Breast epithelium (tissue), 4 donors: ENCODE measurements around the gene MYO1D. TPM values are rescaled to one million over a fixed set of nuclear protein-coding genes. Genes with fewer than 3 reads are reported as not detected.
A peak's percentile ranks its signal among the peaks of the same experiment; 100 is the strongest.

Source experiments
- DNase-seq, 2 donors: peaks; one replicate each; pipeline ENCODE4 v3.0.0-alpha.2; 2019; ENCODE audit warnings: low spot score in 2 of 2
- H3K27ac ChIP-seq, 2 donors: fragments of 200-600 bp; sonication (generic) in 1 of 2; one replicate each; pipeline ENCODE4 v1.5.1; 2016 to 2019; ENCODE audit warnings: mild to moderate bottlenecking in 1 of 2
- H3K27me3 ChIP-seq, 2 donors: fragments of 200-600 bp; sonication (generic) in 1 of 2; one replicate each; pipeline versions ENCODE4 v1.5.1 to v1.6.0; 2017 to 2019; ENCODE audit warnings: control low read depth in 1 of 2, mild to moderate bottlenecking in 1 of 2
- H3K36me3 ChIP-seq: fragments of 200-600 bp; one replicate; pipeline ENCODE4 v1.5.1; 2019
- H3K4me1 ChIP-seq, 2 donors: fragments of 200-600 bp; sonication (generic); one replicate each; pipeline ENCODE4 v1.5.1; 2016 to 2019; ENCODE audit warnings: control low read depth in 1 of 2
- H3K4me3 ChIP-seq, 3 donors: fragments of 200-600 bp; sonication (generic); 1 replicate in 2 of 3; 2 replicates in 1 of 3; pipeline ENCODE4 v1.5.1; 2016 to 2019; ENCODE audit warnings: mild to moderate bottlenecking in 3 of 3, moderate library complexity in 2 of 3
- H3K9me3 ChIP-seq, 2 donors: fragments of 200-600 bp; sonication (generic) in 1 of 2; one replicate each; pipeline ENCODE4 v1.5.1; 2016 to 2019; ENCODE audit warnings: control low read depth in 1 of 2
- CTCF ChIP-seq, 3 donors: fragments of 450-650 bp; IDR thresholded peaks; one replicate each; pipeline ENCODE4 v1.5.1; 2016 to 2017; ENCODE audit warnings: antibody characterized with exemption in 3 of 3, mild to moderate bottlenecking in 3 of 3, moderate library complexity in 3 of 3
- POLR2A ChIP-seq: fragments of 450-650 bp; IDR thresholded peaks from one replicate; pipeline ENCODE4 v1.6.1; 2016; ENCODE audit warnings: antibody characterized with exemption, mild to moderate bottlenecking, moderate library complexity
- POLR2AphosphoS5 ChIP-seq, 3 donors: sonication (generic); formaldehyde crosslinking; IDR thresholded peaks; one replicate each; pipeline ENCODE4 v1.6.1; 2017; ENCODE audit warnings: antibody characterized with exemption in 3 of 3
- intact Hi-C: fragments of 100-400 bp; cut with DNase I; formaldehyde crosslinking; loops from one replicate; pipeline ENCODE4 v1.15.1; 2023; ENCODE audit warnings: low total_unique reads
- total RNA-seq, 3 donors: library from RNA; depleted of rRNA; stranded (reverse); fragments of >200 nt; gene quantifications; one replicate each; pipeline ENCODE4 v1.1.0, GENCODE V29; 2016

Gene MYO1D
- total RNA-seq, 3 donors from 2014 or later: 54.4 to 114 (median 76.7) TPM

- intact Hi-C loops: no loop called here
These were observed 362.3 kb downstream of the MYO1D start for GRCh38 chr17:32514606-32515005.

GRCh38 chr17:32513579-32513978 lies 363.3 kb downstream of the MYO1D start:
- H3K27me3 ChIP-seq: no peaks in the 10 kb centered on the region
- no peak for DNase-seq
- H3K4me1 ChIP-seq: no peaks in the 10 kb centered on the region
- intact Hi-C loops: no loop called here
- no peaks in the 10 kb centered on the region for H3K36me3 ChIP-seq
- no peaks in the 10 kb centered on the region for H3K9me3 ChIP-seq
- H3K4me3 ChIP-seq: no peak overlapping the region
- TF ChIP-seq POLR2AphosphoS5 (IDR thresholded peaks at IDR 0.05) (no peak), CTCF (IDR thresholded peaks at IDR 0.05) (no peak), POLR2A (no peak)
- H3K27ac ChIP-seq: no peak overlapping the region

More at GRCh38 chr17:32514606-32515005, 362.3 kb downstream of the MYO1D start:
- DNase-seq: peak in 1 of 2 donors; percentile 49
- Histone ChIP-seq H3K36me3 (no peaks in the 10 kb centered on the region), H3K27ac (no peak overlapping the region), H3K9me3 (no peaks in the 10 kb centered on the region), H3K4me1 (no peaks in the 10 kb centered on the region), H3K4me3 (no peak overlapping the region), H3K27me3 (no peaks in the 10 kb centered on the region)
- TF ChIP-seq POLR2AphosphoS5 (IDR thresholded peaks at IDR 0.05): no peak
- no peak for TF ChIP-seq CTCF (IDR thresholded peaks at IDR 0.05)

GRCh38 chr17:32512328-32512727 lies 364.6 kb downstream of the MYO1D start:
- TF ChIP-seq CTCF (IDR thresholded peaks at IDR 0.05) (no peak), POLR2A (no peak), POLR2AphosphoS5 (IDR thresholded peaks at IDR 0.05) (no peak)
- H3K36me3 ChIP-seq: no peaks in the 10 kb centered on the region
- DNase-seq: no peak
- no peak overlapping the region for H3K27ac ChIP-seq
- no peaks in the 10 kb centered on the region for H3K27me3 ChIP-seq
- H3K4me3 ChIP-seq: no peak overlapping the region
- no peaks in the 10 kb centered on the region for H3K4me1 ChIP-seq
- no peaks in the 10 kb centered on the region for H3K9me3 ChIP-seq
- intact Hi-C loops: no loop called here

- no peaks in the 10 kb centered on the region for H3K36me3 ChIP-seq
- intact Hi-C loops: no loop called here
- no peak for DNase-seq
- TF ChIP-seq POLR2A: no peak
- TF ChIP-seq CTCF (IDR thresholded peaks at IDR 0.05): no peak
- no peak for TF ChIP-seq POLR2AphosphoS5 (IDR thresholded peaks at IDR 0.05)
- no peaks in the 10 kb centered on the region for H3K9me3 ChIP-seq
- no peak overlapping the region for H3K27ac ChIP-seq
- H3K27me3 ChIP-seq: no peaks in the 10 kb centered on the region
- no peaks in the 10 kb centered on the region for H3K4me1 ChIP-seq
- no peak overlapping the region for H3K4me3 ChIP-seq
These were observed 366.5 kb downstream of the MYO1D start for GRCh38 chr17:32510466-32510865.

- intact Hi-C loops: no loop called here
- no peak for DNase-seq
- TF ChIP-seq CTCF (IDR thresholded peaks at IDR 0.05) (no peak), POLR2AphosphoS5 (IDR thresholded peaks at IDR 0.05) (no peak), POLR2A (no peak)
- H3K9me3 ChIP-seq: no peaks in the 10 kb centered on the region
- no peak overlapping the region for H3K27ac ChIP-seq
- no peaks in the 10 kb centered on the region for H3K27me3 ChIP-seq
- H3K4me3 ChIP-seq: no peak overlapping the region
- no peaks in the 10 kb centered on the region for H3K36me3 ChIP-seq
- H3K4me1 ChIP-seq: no peaks in the 10 kb centered on the region
These were observed 368.0 kb downstream of the MYO1D start for GRCh38 chr17:32508926-32509325.
